Activated naive CD4-positive, alpha-beta T cell treated with anti-CD3 and anti-CD28 coated beads for 36 hours (primary cell): ENCODE data around the gene LYPLA2. TPM values are rescaled to one million over a fixed set of nuclear protein-coding genes. Genes with fewer than 3 reads are reported as not detected.

ENCODE experiments used
- CTCF ChIA-PET: fragments of 350-600 bp; sonication (Branson Sonifier 250); formaldehyde crosslinking; loops from one replicate; lab custom pipeline; 2021; ENCODE audit warnings: antibody characterized with exemption; lab: Charles Lee
- DNase-seq: peaks from one replicate; pipeline ENCODE4 v3.0.0-alpha.2; 2020
- H3K27ac Mint-ChIP-seq: one replicate; pipeline ENCODE4 v1.8.0; 2021; ENCODE audit warnings: mild to moderate bottlenecking, mixed read lengths
- H3K27me3 Mint-ChIP-seq: one replicate; pipeline ENCODE4 v1.8.0; 2021; ENCODE audit warnings: low read depth, mixed read lengths
- H3K36me3 Mint-ChIP-seq: one replicate; pipeline ENCODE4 v1.8.0; 2021; ENCODE audit warnings: low read depth, mixed read lengths
- H3K4me1 Mint-ChIP-seq: one replicate; pipeline ENCODE4 v1.8.0; 2021; ENCODE audit warnings: low read depth, mixed read lengths
- H3K4me3 Mint-ChIP-seq: one replicate; pipeline ENCODE4 v1.8.0; 2021; ENCODE audit warnings: mild to moderate bottlenecking, moderate library complexity, mixed read lengths
- H3K9me3 Mint-ChIP-seq: one replicate; pipeline ENCODE4 v1.8.0; 2021; ENCODE audit warnings: mixed read lengths
- intact Hi-C: fragments of 100-400 bp; cut with micrococcal nuclease; formaldehyde crosslinking; loops from one replicate; pipeline ENCODE4 v1.15.1; 2023
- total RNA-seq, 2 experiments: library from RNA; stranded (reverse); gene quantifications; one replicate each; pipeline ENCODE4 v1.2.3, GENCODE V29; 2021

The LYPLA2 gene
- 10 to 100 TPM; 48.1 to 49.7 TPM for total RNA-seq

- peak within 1 kb of the TSS; percentile 89 for H3K27ac Mint-ChIP-seq
- peaks cover 25% of the 10 kb centered on the region for H3K4me1 Mint-ChIP-seq
- intact Hi-C loops: loop anchor here (1.0 kb wide), 2 partner anchors 9 to 13 kb away; partner anchors contain the start of genes GALE and PITHD1
- DNase-seq: peak; percentile 93
- H3K4me3 Mint-ChIP-seq: peak within 1 kb of the TSS; percentile 88
- H3K36me3 Mint-ChIP-seq: peaks cover 23% of the 10 kb centered on the region
- CTCF ChIA-PET: interaction anchor here (1.0 to 4.0 kb wide), 3 partner anchors 15 to 20 kb away, joined by 4 to 15 read pairs (median 10); no protein-coding TSS in a partner anchor
- no peaks in the 10 kb centered on the region for H3K9me3 Mint-ChIP-seq
- no peaks in the 10 kb centered on the region for H3K27me3 Mint-ChIP-seq
These were observed at the start of gene LYPLA2 for GRCh38 chr1:23790696-23791515. LYPLA2 (plus strand) TSS chr1:23791145; CDS start chr1:23792683, 1,538 bp downstream.

GRCh38 chr1:23741609-23742008 is 49.3 kb upstream of the LYPLA2 start:
- Mint-ChIP-seq H3K9me3 (no peaks in the 10 kb centered on the region), H3K4me1 (peaks cover 27% of the 10 kb centered on the region), H3K27me3 (no peaks in the 10 kb centered on the region), H3K27ac (no peak overlapping the region), H3K36me3 (peaks cover 5% of the 10 kb centered on the region), H3K4me3 (no peak overlapping the region)
- DNase-seq: no peak
- intact Hi-C loops: loop anchor here (10.0 kb wide), 1 partner anchor 377 kb away; the partner anchor contains the start of gene ZNF436
- CTCF ChIA-PET: no interaction called here

- Mint-ChIP-seq H3K36me3 (peaks cover 7% of the 10 kb centered on the region), H3K27ac (peak overlapping the region; percentile 85), H3K9me3 (no peaks in the 10 kb centered on the region), H3K4me1 (peaks cover 35% of the 10 kb centered on the region), H3K4me3 (peak overlapping the region; percentile 84), H3K27me3 (no peaks in the 10 kb centered on the region)
- peak; percentile 18 for DNase-seq
- CTCF ChIA-PET: interaction anchor here (0.6 to 1.6 kb wide), 4 partner anchors 29 to 49 kb away, joined by 3 to 5 read pairs (median 4); no protein-coding TSS in a partner anchor
- intact Hi-C loops: loop anchor here (1.0 to 10.0 kb wide), 3 partner anchors 51 to 378 kb away; partner anchors contain the start of genes E2F2, RPL11 and ZNF436
These were observed 48.2 kb upstream of the LYPLA2 start for GRCh38 chr1:23742670-23743286.

GRCh38 chr1:23743287-23744152 is 47.4 kb upstream of the LYPLA2 start, which contains the start of gene ELOA:
ELOA (plus strand) TSS chr1:23743471; CDS start chr1:23743504, 33 bp downstream.
- peak within 1 kb of the TSS; percentile 88 for H3K4me3 Mint-ChIP-seq
- H3K36me3 Mint-ChIP-seq: peaks cover 7% of the 10 kb centered on the region
- peaks cover 43% of the 10 kb centered on the region for H3K4me1 Mint-ChIP-seq
- H3K9me3 Mint-ChIP-seq: no peaks in the 10 kb centered on the region
- CTCF ChIA-PET: interaction anchor here (0.6 to 1.6 kb wide), 7 partner anchors 8 to 203 kb away, joined by 3 to 6 read pairs (median 4); no protein-coding TSS in a partner anchor
- intact Hi-C loops: loop anchor here (1.0 to 10.0 kb wide), 5 partner anchors 23 to 379 kb away; partner anchors contain the start of genes E2F2, PITHD1, RPL11 and ZNF436
- H3K27ac Mint-ChIP-seq: peak within 1 kb of the TSS; percentile 85
- peak; percentile 79 for DNase-seq
- no peaks in the 10 kb centered on the region for H3K27me3 Mint-ChIP-seq

- DNase-seq: no peak
- no peak overlapping the region for H3K27ac Mint-ChIP-seq
- H3K4me1 Mint-ChIP-seq: peaks cover 48% of the 10 kb centered on the region
- peaks cover 16% of the 10 kb centered on the region for H3K36me3 Mint-ChIP-seq
- intact Hi-C loops: loop anchor here (2.0 to 10.0 kb wide), 4 partner anchors 25 to 381 kb away; partner anchors contain the start of genes PITHD1 and ZNF436
- H3K4me3 Mint-ChIP-seq: no peak overlapping the region
- H3K27me3 Mint-ChIP-seq: no peaks in the 10 kb centered on the region
- H3K9me3 Mint-ChIP-seq: no peaks in the 10 kb centered on the region
- CTCF ChIA-PET: interaction anchor here (0.7 to 4.6 kb wide), 5 partner anchors 9 to 165 kb away, joined by 3 to 15 read pairs (median 3); partner anchors contain the start of gene RPL11
These were observed 45.4 kb upstream of the LYPLA2 start for GRCh38 chr1:23745515-23745914.

GRCh38 chr1:23748016-23748415 is 42.9 kb upstream of the LYPLA2 start:
- no peak overlapping the region for H3K4me3 Mint-ChIP-seq
- H3K9me3 Mint-ChIP-seq: no peaks in the 10 kb centered on the region
- DNase-seq: no peak
- H3K36me3 Mint-ChIP-seq: peaks cover 28% of the 10 kb centered on the region
- CTCF ChIA-PET: interaction anchor here (0.6 to 4.6 kb wide), 3 partner anchors 24 to 56 kb away, joined by 3 to 15 read pairs (median 3); partner anchors contain the start of gene RPL11
- intact Hi-C loops: loop anchor here (5.0 to 10.0 kb wide), 2 partner anchors 196 to 383 kb away; partner anchors contain the start of gene ZNF436
- peak overlapping the region; percentile 65 for H3K27ac Mint-ChIP-seq
- H3K27me3 Mint-ChIP-seq: no peaks in the 10 kb centered on the region
- peaks cover 44% of the 10 kb centered on the region for H3K4me1 Mint-ChIP-seq

GRCh38 chr1:23751050-23751814 is 39.7 kb upstream of the LYPLA2 start:
- CTCF ChIA-PET: interaction anchor here (0.9 to 1.1 kb wide), 3 partner anchors 7 to 114 kb away, joined by 3 to 6 read pairs (median 3); partner anchors contain the start of genes ELOA and RPL11
- H3K36me3 Mint-ChIP-seq: peaks cover 43% of the 10 kb centered on the region
- H3K27ac Mint-ChIP-seq: no peak overlapping the region
- no peaks in the 10 kb centered on the region for H3K27me3 Mint-ChIP-seq
- no peak overlapping the region for H3K4me3 Mint-ChIP-seq
- intact Hi-C loops: no loop called here
- H3K4me1 Mint-ChIP-seq: peaks cover 28% of the 10 kb centered on the region
- no peaks in the 10 kb centered on the region for H3K9me3 Mint-ChIP-seq
- DNase-seq: peak; percentile 60

- peaks cover 44% of the 10 kb centered on the region for H3K36me3 Mint-ChIP-seq
- no peaks in the 10 kb centered on the region for H3K9me3 Mint-ChIP-seq
- H3K4me3 Mint-ChIP-seq: no peak overlapping the region
- CTCF ChIA-PET: interaction anchor here (0.9 to 1.1 kb wide), 4 partner anchors 8 to 114 kb away, joined by 3 to 6 read pairs (median 3); partner anchors contain the start of genes ELOA and RPL11
- H3K27ac Mint-ChIP-seq: no peak overlapping the region
- no peak for DNase-seq
- H3K4me1 Mint-ChIP-seq: peaks cover 24% of the 10 kb centered on the region
- intact Hi-C loops: no loop called here
- no peaks in the 10 kb centered on the region for H3K27me3 Mint-ChIP-seq
These were observed 39.1 kb upstream of the LYPLA2 start for GRCh38 chr1:23751815-23752200.

GRCh38 chr1:23752909-23753308 is 38.0 kb upstream of the LYPLA2 start:
- Mint-ChIP-seq H3K4me3 (no peak overlapping the region), H3K27me3 (no peaks in the 10 kb centered on the region), H3K36me3 (peaks cover 46% of the 10 kb centered on the region), H3K4me1 (peaks cover 13% of the 10 kb centered on the region), H3K9me3 (no peaks in the 10 kb centered on the region), H3K27ac (no peak overlapping the region)
- no peak for DNase-seq
- CTCF ChIA-PET: interaction anchor here (0.6 to 2.5 kb wide), 4 partner anchors 16 to 340 kb away, joined by 3 to 11 read pairs (median 4); no protein-coding TSS in a partner anchor
- intact Hi-C loops: no loop called here

- Mint-ChIP-seq H3K27me3 (no peaks in the 10 kb centered on the region), H3K4me1 (no peaks in the 10 kb centered on the region), H3K36me3 (peaks cover 38% of the 10 kb centered on the region), H3K9me3 (no peaks in the 10 kb centered on the region), H3K4me3 (no peak overlapping the region), H3K27ac (no peak overlapping the region)
- intact Hi-C loops: no loop called here
- DNase-seq: no peak
- CTCF ChIA-PET: no interaction called here
These were observed 34.3 kb upstream of the LYPLA2 start for GRCh38 chr1:23756676-23757075.
